SK-N-SH treated with all-trans-retinoic acid at 6 μM for 48 hours (cell line): Measurements from ENCODE around the gene THAP5.

Experiments
- ATAC-seq: fragments of 200-7000 bp; cut with Tn5 transposase; 3 replicates; pipeline ENCODE4 v1.9.1; 2020; ENCODE audit warnings: mild to moderate bottlenecking, moderate library complexity
- ARNTL ChIP-seq: fragments of 450-650 bp; formaldehyde crosslinking; IDR thresholded peaks from 2 replicates; pipeline ENCODE4 v1.5.0; 2020; ENCODE audit warnings: low read depth, mild to moderate bottlenecking, moderate library complexity, borderline replicate concordance
- BACH2 ChIP-seq: fragments of 250-450 bp; sonication (Bioruptor Pico); IDR thresholded peaks from 2 replicates; pipeline ENCODE4 v1.9.0; 2021; ENCODE audit warnings: mild to moderate bottlenecking, borderline replicate concordance
- CSDC2 ChIP-seq: fragments of 250-450 bp; sonication (Bioruptor Pico); IDR thresholded peaks from 2 replicates; pipeline ENCODE4 v1.5.0; 2020; ENCODE audit warnings: mild to moderate bottlenecking, moderate library complexity
- ESRRG ChIP-seq: fragments of 250-450 bp; sonication (Bioruptor Pico); IDR thresholded peaks from 2 replicates; pipeline ENCODE4 v1.6.1; 2021; ENCODE audit warnings: mild to moderate bottlenecking
- GLIS3 ChIP-seq: fragments of 250-450 bp; sonication (Bioruptor Pico); IDR thresholded peaks from 2 replicates; pipeline ENCODE4 v1.5.0; 2020; ENCODE audit warnings: mild to moderate bottlenecking, moderate library complexity
- ISL1 ChIP-seq: fragments of 250-450 bp; sonication (Bioruptor Pico); IDR thresholded peaks from 2 replicates; pipeline ENCODE4 v2.1.2; 2022; ENCODE audit warnings: mild to moderate bottlenecking, moderate library complexity
- OSR1 ChIP-seq: fragments of 250-450 bp; sonication (Bioruptor Pico); IDR thresholded peaks from 2 replicates; pipeline ENCODE4 v1.8.0; 2022; ENCODE audit warnings: moderate library complexity, mild to moderate bottlenecking, inconsistent platforms
- RARB ChIP-seq: fragments of 250-450 bp; sonication (Bioruptor Pico); IDR thresholded peaks from 2 replicates; pipeline ENCODE4 v1.8.0; 2021; ENCODE audit warnings: mild to moderate bottlenecking, moderate library complexity
- ZNF8 ChIP-seq: fragments of 450-650 bp; formaldehyde crosslinking; IDR thresholded peaks from 2 replicates; pipeline ENCODE4 v1.5.0; 2020; ENCODE audit warnings: mild to moderate bottlenecking, moderate library complexity
- TF ChIP-seq, protein P1 (sequence below): fragments of 250-450 bp; sonication (Bioruptor Pico); IDR thresholded peaks from 2 replicates; pipeline ENCODE4 v1.8.0; 2021; ENCODE audit warnings: low read depth, mild to moderate bottlenecking, moderate library complexity, borderline replicate concordance
- TF ChIP-seq, protein P2 (sequence below): fragments of 250-450 bp; sonication (Bioruptor Pico); IDR thresholded peaks from 2 replicates; pipeline ENCODE4 v1.5.0; 2020; ENCODE audit warnings: mild to moderate bottlenecking, moderate library complexity
- TF ChIP-seq, protein P3 (sequence below): fragments of 250-450 bp; sonication (Bioruptor Pico); IDR thresholded peaks from 2 replicates; pipeline ENCODE4 v1.5.1; 2020; ENCODE audit warnings: low read depth, mild to moderate bottlenecking, moderate library complexity

Gene THAP5

GRCh38 chr7:108533712-108534111 lies 35.8 kb downstream of the THAP5 start:
- no peak for ATAC-seq
- TF ChIP-seq CSDC2 (CRISPR knock-in tag) (no peak), GLIS3 (no peak)

- ATAC-seq = no peak
Observed at GRCh38 chr7:108529341-108529740, 40.2 kb downstream of the THAP5 start.

GRCh38 chr7:108528183-108528712 lies 41.3 kb downstream of the THAP5 start:
- ATAC-seq = no peak
- TF ChIP-seq, protein P1, sequence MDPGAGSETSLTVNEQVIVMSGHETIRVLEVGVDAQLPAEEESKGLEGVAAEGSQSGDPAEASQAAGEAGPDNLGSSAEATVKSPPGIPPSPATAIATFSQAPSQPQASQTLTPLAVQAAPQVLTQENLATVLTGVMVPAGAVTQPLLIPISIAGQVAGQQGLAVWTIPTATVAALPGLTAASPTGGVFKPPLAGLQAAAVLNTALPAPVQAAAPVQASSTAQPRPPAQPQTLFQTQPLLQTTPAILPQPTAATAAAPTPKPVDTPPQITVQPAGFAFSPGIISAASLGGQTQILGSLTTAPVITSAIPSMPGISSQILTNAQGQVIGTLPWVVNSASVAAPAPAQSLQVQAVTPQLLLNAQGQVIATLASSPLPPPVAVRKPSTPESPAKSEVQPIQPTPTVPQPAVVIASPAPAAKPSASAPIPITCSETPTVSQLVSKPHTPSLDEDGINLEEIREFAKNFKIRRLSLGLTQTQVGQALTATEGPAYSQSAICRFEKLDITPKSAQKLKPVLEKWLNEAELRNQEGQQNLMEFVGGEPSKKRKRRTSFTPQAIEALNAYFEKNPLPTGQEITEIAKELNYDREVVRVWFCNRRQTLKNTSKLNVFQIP (CRISPR knock-in tag) = no peak
- TF ChIP-seq BACH2 (CRISPR knock-in tag) = no peak
- no peak for TF ChIP-seq ISL1 (CRISPR knock-in tag)
- TF ChIP-seq, protein P2, sequence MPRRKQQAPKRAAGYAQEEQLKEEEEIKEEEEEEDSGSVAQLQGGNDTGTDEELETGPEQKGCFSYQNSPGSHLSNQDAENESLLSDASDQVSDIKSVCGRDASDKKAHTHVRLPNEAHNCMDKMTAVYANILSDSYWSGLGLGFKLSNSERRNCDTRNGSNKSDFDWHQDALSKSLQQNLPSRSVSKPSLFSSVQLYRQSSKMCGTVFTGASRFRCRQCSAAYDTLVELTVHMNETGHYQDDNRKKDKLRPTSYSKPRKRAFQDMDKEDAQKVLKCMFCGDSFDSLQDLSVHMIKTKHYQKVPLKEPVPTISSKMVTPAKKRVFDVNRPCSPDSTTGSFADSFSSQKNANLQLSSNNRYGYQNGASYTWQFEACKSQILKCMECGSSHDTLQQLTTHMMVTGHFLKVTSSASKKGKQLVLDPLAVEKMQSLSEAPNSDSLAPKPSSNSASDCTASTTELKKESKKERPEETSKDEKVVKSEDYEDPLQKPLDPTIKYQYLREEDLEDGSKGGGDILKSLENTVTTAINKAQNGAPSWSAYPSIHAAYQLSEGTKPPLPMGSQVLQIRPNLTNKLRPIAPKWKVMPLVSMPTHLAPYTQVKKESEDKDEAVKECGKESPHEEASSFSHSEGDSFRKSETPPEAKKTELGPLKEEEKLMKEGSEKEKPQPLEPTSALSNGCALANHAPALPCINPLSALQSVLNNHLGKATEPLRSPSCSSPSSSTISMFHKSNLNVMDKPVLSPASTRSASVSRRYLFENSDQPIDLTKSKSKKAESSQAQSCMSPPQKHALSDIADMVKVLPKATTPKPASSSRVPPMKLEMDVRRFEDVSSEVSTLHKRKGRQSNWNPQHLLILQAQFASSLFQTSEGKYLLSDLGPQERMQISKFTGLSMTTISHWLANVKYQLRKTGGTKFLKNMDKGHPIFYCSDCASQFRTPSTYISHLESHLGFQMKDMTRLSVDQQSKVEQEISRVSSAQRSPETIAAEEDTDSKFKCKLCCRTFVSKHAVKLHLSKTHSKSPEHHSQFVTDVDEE (CRISPR knock-in tag) = no peak
- TF ChIP-seq ZNF8 = no peak

More at GRCh38 chr7:108529341-108529740, 40.2 kb downstream of the THAP5 start:
- no peak for TF ChIP-seq GLIS3
- no peak for TF ChIP-seq CSDC2 (CRISPR knock-in tag)
- no peak for TF ChIP-seq RARB

DNA sequence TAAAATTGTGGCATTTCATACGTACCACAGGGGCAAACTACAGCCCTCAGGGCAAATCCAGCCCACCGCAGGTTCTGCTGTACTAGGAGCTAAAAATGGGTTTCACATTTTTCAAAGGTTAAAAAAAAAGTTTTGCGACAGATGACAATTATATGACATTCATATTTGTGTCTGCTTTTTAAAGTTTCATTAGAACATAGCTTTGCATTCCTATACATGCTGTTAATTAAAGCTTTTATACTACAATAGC lies 42.8 kb downstream of the THAP5 start:
- no peak for TF ChIP-seq ARNTL
- TF ChIP-seq ZNF8 = 0 out of 2 replicates have a peak, but pooled peaks have one; percentile 21
- TF ChIP-seq, protein P3, sequence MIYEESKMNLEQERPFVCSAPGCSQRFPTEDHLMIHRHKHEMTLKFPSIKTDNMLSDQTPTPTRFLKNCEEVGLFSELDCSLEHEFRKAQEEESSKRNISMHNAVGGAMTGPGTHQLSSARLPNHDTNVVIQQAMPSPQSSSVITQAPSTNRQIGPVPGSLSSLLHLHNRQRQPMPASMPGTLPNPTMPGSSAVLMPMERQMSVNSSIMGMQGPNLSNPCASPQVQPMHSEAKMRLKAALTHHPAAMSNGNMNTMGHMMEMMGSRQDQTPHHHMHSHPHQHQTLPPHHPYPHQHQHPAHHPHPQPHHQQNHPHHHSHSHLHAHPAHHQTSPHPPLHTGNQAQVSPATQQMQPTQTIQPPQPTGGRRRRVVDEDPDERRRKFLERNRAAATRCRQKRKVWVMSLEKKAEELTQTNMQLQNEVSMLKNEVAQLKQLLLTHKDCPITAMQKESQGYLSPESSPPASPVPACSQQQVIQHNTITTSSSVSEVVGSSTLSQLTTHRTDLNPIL (CRISPR knock-in tag) = no peak
- no peak for ATAC-seq

DNA sequence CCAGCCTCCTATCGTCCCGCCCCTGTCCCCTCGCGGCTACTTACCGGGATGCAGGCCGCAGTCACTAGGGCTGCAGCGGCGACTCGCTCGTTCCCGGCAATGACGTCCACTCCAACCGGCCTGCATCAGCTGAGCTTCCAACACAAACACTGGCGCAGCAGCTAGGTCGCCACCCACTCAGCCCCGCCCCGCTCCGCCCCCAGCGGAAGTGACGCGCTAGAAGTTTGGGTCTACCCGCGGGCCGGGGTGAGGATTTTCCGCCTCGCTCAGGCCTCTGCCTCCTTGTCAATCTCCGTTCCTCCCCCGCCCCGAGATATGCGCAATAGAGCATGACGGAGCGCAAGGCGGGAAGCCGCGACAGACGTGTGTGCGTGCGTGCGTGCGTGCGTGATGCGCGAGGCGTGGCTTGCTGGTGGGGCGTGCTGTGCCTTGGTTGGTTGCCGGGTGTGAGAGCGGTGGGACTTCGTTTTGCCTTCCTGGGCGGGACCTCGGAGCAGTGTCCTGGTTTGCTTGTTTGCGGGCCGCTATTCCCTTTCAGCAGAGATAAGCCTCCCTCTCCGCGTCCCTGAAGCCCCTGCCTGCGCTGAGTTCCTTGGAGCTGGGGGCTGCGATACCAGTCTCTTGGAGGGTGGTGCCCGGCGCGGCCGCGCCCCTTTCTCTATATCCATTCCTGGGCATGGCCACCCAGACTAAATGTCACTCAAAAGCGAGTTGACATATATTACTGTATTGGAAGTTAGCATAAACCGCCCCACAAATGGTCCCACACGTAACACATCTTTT lies 43.3 kb downstream of the THAP5 start, which contains the start of gene PNPLA8:
Gene PNPLA8 (minus strand): TSS at position 151 of the 783 bp plus-strand sequence. CDS start 10,644 bp downstream, outside the sequence.
- TF ChIP-seq, protein P3 (CRISPR knock-in tag) = peak; percentile 14; the same call in 1 of the 2 replicates
- no peak for TF ChIP-seq OSR1 (CRISPR knock-in tag)
- TF ChIP-seq, protein P2 (CRISPR knock-in tag) = 0 out of 2 replicates have a peak, but pooled peaks have one; percentile 21
- no peak for TF ChIP-seq ARNTL
- TF ChIP-seq ESRRG (CRISPR knock-in tag) = no peak
- peak; percentile 93 for ATAC-seq
